NCI-H774 (cell line): Measurements from ENCODE around the gene EIF3CL.
"Not testable (repeated sequence)": the region's sequence is repeated elsewhere in the genome, so short reads cannot be mapped to it uniquely, and the experiment has no call there.

ENCODE experiments used
- DNase-seq: peaks from one replicate; lab custom pipeline; 2025; lab: John Stamatoyannopoulos, UW

Gene EIF3CL, protein sequence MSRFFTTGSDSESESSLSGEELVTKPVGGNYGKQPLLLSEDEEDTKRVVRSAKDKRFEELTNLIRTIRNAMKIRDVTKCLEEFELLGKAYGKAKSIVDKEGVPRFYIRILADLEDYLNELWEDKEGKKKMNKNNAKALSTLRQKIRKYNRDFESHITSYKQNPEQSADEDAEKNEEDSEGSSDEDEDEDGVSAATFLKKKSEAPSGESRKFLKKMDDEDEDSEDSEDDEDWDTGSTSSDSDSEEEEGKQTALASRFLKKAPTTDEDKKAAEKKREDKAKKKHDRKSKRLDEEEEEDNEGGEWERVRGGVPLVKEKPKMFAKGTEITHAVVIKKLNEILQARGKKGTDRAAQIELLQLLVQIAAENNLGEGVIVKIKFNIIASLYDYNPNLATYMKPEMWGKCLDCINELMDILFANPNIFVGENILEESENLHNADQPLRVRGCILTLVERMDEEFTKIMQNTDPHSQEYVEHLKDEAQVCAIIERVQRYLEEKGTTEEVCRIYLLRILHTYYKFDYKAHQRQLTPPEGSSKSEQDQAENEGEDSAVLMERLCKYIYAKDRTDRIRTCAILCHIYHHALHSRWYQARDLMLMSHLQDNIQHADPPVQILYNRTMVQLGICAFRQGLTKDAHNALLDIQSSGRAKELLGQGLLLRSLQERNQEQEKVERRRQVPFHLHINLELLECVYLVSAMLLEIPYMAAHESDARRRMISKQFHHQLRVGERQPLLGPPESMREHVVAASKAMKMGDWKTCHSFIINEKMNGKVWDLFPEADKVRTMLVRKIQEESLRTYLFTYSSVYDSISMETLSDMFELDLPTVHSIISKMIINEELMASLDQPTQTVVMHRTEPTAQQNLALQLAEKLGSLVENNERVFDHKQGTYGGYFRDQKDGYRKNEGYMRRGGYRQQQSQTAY

DNA sequence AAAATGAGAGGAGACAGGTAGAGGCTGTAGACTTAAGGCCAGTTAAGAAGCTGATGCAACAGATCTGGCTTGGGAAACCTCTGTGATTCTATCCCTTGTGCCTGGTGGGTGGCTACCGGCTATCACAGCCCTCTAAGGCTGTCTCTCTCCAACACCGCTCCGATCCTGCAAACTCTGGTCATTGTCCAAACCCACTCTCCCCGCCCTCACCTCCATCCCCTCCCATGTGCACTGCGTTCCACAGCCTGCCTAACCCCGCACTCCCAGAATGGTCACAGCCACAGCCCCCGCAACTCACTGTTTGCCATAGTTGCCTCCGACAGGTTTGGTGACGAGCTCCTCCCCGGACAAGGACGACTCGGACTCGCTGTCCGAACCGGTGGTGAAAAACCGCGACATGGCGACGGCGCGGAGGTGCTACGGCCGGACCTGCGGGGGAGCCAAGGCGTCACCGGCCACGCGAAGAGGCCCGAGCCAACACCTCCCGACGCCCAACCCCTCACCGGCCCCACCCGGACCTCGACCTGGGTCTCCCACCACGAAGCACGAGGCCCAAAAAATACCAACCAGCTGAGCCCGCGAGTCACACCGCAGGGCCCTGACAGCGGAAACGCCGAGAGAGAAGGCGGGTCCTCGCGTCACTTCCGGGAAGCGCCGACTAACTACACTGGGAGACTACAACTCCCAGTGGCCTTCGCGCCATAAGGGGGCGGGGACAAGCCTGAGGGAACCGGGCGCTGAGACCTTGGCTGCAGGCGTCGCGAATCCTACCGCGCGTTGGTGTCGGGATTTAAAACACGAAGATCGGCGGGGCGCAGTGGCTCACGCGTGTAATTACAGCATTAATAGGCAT lies at the start of gene EIF3CL:
TSS of gene EIF3CL (minus strand) at position 622 of the 853 bp plus-strand sequence. CDS start at position 399, 223 bp downstream.
- not testable (repeated sequence) for DNase-seq

DNA sequence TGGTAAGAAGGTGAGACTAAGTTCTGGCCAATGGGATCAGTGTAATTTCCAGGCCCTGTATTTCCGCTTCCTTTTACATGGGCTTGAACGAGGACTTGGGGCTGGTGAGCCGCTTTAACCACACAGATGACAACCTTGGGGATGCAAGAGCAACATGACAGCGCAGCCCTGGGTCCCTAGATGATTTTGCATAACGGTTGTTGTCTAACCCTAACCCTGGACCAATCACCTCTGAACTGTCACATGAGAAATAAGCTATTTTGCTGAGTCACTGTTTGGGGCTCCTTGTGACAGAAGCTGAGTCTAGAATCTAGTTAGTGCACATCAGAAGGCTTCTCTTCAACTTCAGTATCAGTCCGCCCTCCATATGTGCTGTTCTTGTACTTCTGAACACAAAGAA lies 43.4 kb upstream of the EIF3CL start:
- DNase-seq: not testable (repeated sequence)

DNA sequence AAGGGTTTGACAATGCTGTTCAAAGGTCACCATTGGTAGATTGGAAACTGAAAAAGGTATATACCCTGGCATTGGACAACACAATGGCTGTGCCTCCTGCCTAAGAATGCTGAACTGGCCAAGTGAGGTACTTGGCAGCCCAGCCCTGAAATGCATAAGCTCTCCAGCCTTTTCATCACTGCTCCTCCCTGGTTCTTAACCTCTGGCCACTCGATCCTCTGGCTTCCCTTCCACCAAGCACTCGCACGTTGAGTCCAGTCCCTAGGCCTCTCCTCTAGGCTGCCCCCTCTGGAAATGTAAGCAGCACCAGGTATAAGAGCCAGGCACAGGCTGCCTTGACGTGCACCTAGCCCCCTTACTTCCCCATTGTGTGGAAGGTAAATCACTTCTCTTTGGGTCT lies 42.7 kb upstream of the EIF3CL start:
- not testable (repeated sequence) for DNase-seq

DNA sequence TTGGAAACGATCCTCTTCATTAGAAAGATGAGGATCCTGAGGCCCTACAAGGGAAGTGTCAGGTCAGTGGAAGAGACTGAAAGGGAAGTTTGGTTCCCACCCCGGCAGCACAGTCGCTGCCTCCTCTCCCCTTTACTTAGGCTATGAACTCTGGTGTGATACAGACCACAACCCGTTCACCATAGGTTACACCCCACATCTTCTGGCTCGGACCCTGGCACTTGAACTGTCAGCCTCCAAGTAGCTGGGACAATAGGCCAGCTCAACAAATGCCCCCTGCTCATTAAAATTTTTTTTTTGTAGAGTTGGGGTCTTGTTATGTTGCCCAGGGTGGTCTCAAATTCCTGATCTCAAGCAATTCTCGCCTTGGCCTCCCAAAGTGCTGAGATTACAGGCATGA lies 40.3 kb upstream of the EIF3CL start:
- DNase-seq: not testable (repeated sequence)

DNA sequence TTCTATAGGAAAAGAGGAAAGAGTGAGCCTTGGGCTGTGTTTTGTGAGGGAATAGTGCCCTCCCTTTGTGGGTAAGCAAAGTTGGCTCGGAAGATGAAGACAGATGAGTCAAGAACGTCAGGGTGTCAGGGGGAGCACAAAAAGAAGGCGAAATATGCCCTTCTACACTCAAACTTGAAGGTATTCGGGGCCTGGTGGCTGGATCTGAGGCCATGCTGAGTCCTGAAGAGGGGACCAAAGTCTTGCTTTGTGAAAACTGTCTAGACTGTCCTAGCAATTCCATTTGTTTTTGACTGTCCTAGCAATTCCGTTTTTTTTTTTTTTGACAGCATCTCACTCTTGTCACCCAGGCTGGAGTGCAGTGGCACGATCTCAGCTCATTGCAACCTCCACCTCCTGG lies 35.3 kb upstream of the EIF3CL start:
- not testable (repeated sequence) for DNase-seq

DNA sequence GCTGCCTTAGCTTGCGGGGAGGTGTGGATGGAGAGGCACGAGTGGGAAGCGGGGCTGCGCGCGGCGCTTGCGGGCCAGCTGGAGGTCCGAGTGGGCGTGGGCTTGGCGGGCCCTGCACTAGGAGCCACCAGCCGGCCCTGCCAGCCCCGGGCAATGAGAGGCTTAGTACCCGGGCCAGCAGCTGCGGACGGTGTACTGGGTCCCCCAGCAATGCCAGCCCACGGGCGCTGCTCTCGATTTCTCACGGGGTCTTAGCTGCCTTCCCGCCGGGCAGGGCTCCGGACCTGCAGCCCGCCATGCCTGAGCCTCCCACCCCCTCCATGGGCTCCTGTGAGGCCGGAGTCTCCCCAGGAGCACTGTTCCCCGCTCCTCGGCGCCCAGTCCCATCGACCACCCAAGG lies 31.7 kb upstream of the EIF3CL start:
- not testable (repeated sequence) for DNase-seq

DNA sequence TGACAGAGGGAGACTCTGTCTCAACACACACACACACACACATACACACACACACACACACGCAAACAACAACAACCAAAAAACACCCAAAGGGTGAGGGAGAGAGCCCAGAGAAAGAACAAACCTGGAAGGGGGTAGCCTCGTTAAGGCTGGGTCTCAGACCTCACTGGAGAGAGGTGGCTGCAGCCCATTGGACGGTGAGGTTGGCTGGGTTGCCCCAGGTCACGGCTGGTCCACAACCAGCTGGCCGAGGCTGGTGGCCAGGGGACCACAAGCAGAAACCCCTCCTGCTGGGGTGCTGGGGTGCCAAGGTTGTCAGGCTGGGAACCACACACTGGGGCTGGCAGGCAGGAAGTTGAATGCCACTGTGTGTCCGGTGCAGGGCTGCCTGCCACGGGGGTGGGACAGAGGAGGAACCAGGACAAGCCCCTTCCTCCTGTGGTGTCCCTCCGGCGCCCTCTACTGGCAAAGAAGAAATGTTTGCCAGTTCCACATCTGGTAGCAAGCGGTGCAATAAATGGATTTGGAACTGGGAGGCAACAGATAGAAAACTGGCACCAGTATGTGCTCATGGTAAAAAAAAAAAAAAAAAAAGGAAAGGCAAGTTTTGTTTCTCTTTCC lies 22.5 kb upstream of the EIF3CL start:
- DNase-seq: not testable (repeated sequence)

DNA sequence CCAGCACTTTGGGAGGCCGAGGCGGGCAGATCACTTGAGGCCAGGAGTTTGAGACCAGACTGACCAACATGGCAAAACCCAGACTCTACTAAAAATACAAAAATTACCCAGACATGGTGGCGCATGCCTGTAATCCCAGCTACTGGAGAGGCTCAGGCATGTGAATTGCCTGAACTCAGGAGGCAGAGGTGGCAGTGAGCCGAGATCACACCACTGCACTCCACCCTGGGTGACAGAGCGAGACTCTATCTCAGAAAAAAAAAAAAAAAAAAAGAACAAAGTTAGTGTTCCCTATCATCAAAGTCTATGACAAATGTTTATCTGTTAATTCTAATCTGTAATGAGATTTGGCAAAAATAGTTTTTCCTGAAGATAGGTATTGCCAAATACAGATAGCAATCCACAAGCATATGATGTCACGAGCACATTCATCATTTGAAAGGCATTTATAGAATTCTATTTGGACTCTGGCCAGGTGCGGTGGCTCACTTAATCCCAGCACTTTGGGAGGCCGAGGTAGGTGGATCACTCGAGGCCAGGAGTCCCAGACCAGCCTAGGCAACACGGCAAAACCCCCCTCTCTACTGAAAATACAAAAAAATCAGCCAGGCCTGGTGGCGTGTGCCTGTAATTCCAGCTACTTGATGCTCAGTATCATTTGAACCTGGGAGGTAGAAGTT lies 17.6 kb upstream of the EIF3CL start:
- DNase-seq: not testable (repeated sequence)

DNA sequence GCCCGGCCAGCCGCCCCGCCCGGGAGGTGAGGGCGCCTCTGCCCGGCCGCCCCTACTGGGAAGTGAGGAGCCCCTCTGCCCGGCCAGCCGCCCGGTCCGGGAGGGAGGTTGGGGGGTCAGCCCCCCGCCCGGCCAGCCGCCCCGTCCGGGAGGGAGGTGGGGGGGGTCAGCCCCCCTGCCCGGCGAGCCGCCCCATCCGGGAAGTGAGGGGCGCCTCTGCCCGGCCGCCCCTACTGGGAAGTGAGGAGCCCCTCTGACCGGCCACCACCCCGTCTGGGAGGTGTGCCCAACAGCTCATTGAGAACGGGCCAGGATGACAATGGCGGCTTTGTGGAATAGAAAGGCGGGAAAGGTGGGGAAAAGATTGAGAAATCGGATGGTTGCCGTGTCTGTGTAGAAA lies 13.4 kb upstream of the EIF3CL start:
- not testable (repeated sequence) for DNase-seq

DNA sequence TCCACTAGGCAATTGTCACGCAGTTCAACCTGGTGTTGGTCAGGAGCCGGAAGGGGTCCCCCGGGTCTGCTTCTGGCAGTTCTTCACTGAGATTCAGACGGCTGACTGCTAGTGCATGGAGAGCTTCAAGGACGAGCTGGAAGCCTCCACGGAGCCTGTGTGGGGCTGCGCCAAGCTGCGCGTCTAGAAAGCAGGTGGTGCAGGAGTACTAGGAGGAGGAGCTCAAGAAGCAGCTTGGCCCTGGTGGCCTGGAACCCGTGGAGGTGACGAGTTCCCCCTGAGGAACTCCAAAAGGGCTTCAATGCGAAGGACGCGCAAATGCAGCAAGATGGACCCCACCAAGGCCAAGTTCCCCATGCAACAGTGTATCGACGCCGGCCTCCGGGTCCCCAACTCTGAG lies 10.9 kb upstream of the EIF3CL start:
- not testable (repeated sequence) for DNase-seq

DNA sequence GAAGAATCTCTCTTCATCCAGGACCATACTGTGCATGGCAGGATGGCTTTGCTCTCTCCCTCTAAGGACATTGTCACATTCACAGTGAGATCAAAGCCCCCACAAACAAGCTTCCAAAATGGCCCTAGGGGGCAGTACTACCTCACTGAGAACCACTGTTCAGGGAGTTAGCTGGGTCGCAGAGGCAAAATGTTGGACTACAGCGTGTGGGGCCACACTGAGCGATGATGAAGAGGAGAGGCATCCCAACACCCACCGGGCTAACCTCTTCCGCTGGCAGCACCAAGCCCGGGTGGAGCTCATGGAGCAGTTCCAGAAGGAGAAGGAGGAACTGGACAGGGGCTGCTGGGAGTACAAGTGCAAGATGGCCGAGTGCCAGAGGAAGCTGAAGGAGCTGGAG lies 9.9 kb upstream of the EIF3CL start:
- not testable (repeated sequence) for DNase-seq

DNA sequence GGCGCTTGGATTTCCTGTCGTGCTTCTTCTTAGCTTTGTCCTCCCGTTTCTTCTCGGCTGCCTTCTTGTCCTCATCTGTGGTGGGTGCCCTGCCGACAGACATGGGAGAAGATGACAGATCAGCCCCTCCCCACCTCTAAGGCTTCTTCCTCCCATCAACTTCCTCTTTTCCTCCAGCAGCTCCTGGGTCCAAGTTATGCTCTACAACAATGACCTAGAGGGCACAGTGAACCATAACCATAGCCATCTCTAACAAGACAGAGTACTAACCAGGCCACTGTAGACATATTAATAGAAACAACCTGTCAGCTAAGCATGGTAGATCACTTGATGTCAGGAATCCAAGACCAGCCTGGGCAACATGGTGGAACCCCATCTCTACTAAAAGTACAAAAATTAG lies 11.6 kb downstream of the EIF3CL start:
- DNase-seq: not testable (repeated sequence)

DNA sequence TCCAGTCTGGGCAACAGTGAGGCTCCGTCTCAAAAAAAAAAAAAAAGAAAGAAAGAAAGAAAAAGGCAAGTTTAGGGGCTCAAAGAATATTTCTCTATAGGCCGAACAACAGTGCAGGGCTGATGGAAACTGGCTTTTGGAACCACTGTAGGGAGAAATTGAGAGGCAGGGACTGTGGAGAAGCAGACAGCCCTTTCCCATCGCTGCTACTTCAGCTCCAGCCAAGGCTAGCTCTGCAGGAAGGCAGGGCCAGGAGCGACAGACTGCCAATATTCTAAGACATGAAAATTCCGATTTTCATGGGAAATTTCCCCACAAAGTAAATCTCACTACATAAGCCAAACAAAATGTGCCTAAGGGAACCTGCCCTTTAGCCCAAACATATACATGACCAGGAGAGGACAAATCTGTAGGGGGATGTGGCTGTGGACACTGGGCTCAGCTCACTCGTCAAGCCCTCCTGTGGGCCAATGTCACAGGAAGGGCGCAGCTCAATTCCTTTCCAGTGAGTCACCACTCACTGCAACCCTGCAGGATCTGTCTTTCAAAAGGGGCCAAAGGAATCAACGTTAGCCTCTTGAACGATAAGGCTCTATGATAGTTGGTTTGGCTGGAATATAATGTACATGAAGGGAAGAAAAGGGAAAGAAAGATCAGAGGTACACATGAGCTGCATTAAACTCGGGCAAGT lies 21.3 kb downstream of the EIF3CL start:
- not testable (repeated sequence) for DNase-seq

DNA sequence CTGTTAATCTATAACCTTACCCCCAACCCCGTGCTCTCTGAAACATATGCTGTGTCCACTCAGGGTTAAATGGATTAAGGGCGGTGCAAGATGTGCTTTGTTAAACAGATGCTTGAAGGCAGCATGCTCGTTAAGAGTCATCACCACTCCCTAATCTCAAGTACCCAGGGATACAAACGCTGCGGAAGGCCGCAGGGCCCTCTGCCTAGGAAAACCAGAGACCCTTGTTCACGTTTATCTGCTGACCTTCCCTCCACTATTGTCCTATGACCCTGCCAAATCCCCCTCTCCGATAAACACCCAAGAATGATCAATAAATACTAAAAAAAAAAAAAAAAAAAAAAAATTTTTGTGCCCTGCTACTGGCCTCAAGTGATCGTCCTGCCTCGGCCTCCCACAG lies 25.8 kb downstream of the EIF3CL start:
- DNase-seq: not testable (repeated sequence)

DNA sequence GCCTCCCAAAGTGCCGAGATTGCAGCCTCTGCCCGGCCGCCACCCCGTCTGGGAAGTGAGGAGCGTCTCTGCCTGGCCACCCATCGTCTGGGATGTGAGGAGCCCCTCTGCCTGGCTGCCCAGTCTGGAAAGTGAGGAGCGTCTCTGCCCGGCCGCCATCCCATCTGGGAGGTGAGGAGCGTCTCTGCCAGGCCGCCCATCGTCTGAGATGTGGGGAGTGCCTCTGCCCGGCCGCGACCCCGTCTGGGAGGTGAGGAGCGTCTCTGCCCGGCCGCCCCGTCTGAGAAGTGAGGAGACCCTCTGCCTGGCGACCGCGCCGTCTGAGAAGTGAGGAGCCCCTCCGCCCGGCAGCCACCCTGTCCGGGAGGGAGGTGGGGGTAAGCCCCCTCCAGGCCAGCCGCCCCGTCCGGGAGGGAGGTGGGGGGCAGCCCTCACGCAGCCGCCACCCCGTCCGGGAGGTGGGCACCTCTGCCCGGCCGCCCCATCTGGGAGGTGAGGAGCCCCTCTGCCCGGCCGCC lies 26.5 kb downstream of the EIF3CL start:
- DNase-seq: not testable (repeated sequence)

DNA sequence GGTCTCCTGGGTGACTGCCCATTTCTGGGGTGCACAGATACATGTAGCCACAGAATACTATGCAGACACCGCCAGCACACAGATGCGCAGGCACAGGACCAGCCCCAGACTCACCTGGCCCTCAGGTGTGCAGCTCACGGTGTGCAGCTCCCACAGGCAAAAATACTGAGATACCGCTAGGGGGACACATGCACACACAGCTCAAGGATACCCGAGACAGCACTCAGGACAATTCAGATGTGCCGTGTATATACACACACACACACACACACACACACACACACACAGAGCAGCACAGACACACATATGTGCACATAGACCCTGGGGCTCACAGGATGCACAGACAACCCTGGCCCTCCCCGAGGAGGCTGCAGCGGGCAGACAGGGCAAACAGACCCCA lies 28.5 kb downstream of the EIF3CL start:
- not testable (repeated sequence) for DNase-seq

DNA sequence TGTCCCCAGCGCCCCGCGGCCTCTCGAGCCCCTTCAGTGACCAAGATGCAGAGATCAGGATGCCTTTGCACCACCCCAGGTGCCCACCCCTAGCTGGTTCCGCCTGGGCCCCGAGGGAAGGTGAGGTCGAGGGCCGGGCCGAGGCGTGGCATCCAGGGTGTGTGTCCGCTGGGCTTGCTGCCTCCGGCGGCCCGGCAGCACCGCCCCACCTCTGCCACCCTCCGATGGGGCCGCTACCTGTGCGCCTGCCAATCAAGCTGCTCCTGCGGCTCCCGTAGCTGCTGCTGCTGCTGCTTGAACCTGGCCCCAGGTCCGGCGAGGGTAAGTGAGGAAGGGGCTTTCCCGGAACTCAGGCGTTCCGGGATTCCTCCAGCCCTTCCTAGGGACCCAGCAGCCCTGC lies 29.4 kb downstream of the EIF3CL start:
- not testable (repeated sequence) for DNase-seq

DNA sequence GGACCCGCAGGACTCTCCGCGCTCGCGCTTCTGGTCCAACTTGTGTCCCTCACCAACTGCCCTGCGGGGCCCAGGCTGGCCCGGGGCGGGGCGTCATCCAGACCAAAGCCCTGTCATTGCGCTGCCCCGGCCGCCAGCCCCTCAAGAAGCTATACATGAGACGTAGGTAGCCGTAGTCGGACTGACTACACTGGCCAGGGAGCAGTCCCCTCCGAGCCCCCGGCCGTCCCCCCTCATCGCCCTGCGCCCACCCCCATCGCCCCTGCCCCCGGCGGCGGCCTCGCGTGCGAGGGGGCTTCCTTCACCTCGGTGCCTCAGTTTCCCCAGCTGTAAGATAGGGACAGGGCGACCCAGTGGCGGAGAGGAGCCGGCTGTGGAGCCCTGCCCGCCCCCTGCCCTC lies 35.7 kb downstream of the EIF3CL start:
- not testable (repeated sequence) for DNase-seq

DNA sequence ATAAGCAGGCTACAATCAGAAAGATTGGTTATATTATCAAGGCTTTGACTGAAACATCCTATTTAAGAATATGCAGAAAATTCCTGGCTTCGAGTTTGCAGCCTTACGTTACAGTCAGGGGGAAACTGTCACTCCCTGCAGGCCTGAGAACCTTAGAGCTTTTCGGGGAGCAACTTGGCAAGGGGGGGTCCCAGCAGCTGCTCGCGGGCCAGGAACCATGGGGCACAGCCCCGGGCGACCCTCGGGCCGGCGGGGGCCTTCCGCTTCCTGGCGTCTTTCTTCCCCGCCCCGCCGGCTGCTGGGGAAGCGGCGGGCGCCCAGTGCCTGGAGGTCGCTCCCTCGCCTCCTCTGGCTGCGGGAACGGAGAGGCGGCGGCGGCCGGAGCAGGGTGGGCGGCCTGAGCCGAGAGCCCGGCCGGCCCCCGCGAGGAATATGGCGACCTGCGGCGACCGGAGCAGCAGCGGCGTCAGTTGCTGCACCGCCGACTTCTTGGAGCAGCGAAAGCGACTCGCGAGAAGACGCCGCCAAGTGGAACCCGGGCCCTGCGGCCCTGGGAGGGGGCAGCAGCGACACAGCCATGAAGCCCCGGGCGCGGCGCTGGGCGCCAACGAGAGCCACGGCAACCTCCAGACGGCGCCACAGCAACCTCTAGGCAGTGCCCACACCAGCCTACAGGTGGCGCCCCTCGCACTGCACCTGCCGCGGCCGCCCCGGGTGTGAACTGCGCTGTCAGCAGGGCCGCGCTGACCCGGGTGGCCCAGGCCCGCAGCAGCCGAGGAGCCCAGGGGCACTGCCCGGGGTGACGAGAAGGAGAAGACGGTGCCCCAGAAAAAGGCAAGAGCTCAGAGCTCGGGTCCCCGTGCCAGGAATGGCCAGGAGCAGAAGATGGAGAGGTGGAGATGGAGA lies 39.1 kb downstream of the EIF3CL start:
- not testable (repeated sequence) for DNase-seq
